ENCODE data around the gene C2orf42. TPM values are rescaled to one million over a fixed set of nuclear protein-coding genes. Genes with fewer than 3 reads are reported as not detected.

C2orf42 gene
- total and polyA plus RNA-seq, 2 of the 4 experiments (the other 2 are of a cell fraction): 7.5 to 31.5 TPM

GRCh38 chr2:70188460-70188859, 2.4 kb downstream of the C2orf42 start:
- H4K8ac ChIP-seq (ENCODE audit: low read depth in 2 of 2, low read length in 2 of 2): no peak overlapping the region
- no peak overlapping the region; the same call in 1 of the 2 replicates for H3K9ac ChIP-seq (ENCODE audit: low read depth, low read length)
- no peaks in the 10 kb centered on the region for H3K27me3 ChIP-seq (ENCODE audit: control insufficient read depth, insufficient read depth, low read length)
- DNase-seq (no peak), ATAC-seq (ENCODE audit: low read depth) (no peak)
- no peak overlapping the region for H4K91ac ChIP-seq (ENCODE audit: insufficient read depth, low read depth, low read length)
- no peak overlapping the region for H2BK120ac ChIP-seq (ENCODE audit: low read depth, low read length)
- no CpG with 5 or more reads among the region's 5 CpGs for WGBS, 2 experiments (ENCODE audit: extremely low coverage in 2 of 2, insufficient read length in 1 of 2)
- no TSS peak for BruUV-seq (replicated peaks)
- no peak overlapping the region for H3K27ac ChIP-seq (ENCODE audit: insufficient read depth, low read length)
- H2BK20ac ChIP-seq (ENCODE audit: low read depth, low read length): no peak overlapping the region
- H4K20me1 ChIP-seq (ENCODE audit: insufficient read depth, low read length): no peaks in the 10 kb centered on the region
- in situ Hi-C loops (cut with MboI; ENCODE audit: low sequenced_read_pairs) (no loop called here), intact Hi-C loops (cut with micrococcal nuclease) (no loop called here), dilution Hi-C loops (cut with HindIII; ENCODE audit: low sequenced_read_pairs, unreplicated experiment) (no loop called here)
- H3K18ac ChIP-seq (ENCODE audit: low read depth, low read length): no peak overlapping the region
- no peak overlapping the region for H3K56ac ChIP-seq (ENCODE audit: extremely low read depth, insufficient read depth, low read length)
- no peak overlapping the region for H3K14ac ChIP-seq (replicated peaks; ENCODE audit: low read depth, low read length)
- ChIA-PET POLR2A (ENCODE audit: unreplicated experiment) (no interaction called here), CTCF (interaction anchor here (0.9 kb wide), 1 partner anchor 277 kb away, joined by 3 read pairs; no protein-coding TSS in a partner anchor)
- H3K79me1 ChIP-seq (ENCODE audit: low read depth in 1 of 2, low read length in 2 of 2): peaks cover 3 to 10% of the 10 kb centered on the region in 2 experiments; a peak in 3 of 4 replicates
- no peak overlapping the region for H2AK5ac ChIP-seq (ENCODE audit: low read depth, low read length)
- H3K4me2 ChIP-seq (ENCODE audit: low read depth, low read length): no peak overlapping the region
- no peak overlapping the region for H3K4me3 ChIP-seq (ENCODE audit: insufficient read depth, low read depth, low read length)
- TF ChIP-seq POLR2A (IDR thresholded peaks at IDR 0.05; ENCODE audit: low read depth, low read length) (no peak), CEBPB (IDR thresholded peaks at IDR 0.05; ENCODE audit: low read depth, low read length) (no peak), RCOR1 (IDR thresholded peaks at IDR 0.05; ENCODE audit: insufficient replicate concordance, low read length) (no peak), CTCF (conservative IDR thresholded peaks at IDR 0.05; ENCODE audit: low read depth, low read length) (no peak), ELK1 (IDR thresholded peaks at IDR 0.05; ENCODE audit: borderline replicate concordance, low read depth, low read length) (no peak), MXI1 (IDR thresholded peaks at IDR 0.05; ENCODE audit: borderline replicate concordance, low read depth, low read length) (no peak), MAFK (IDR thresholded peaks at IDR 0.05; ENCODE audit: low read depth, low read length) (no peak), NFE2L2 (IDR thresholded peaks at IDR 0.05; ENCODE audit: low read depth, low read length) (no peak), CHD1 (IDR thresholded peaks at IDR 0.05; ENCODE audit: low read depth, low read length) (no peak), RFX5 (IDR thresholded peaks at IDR 0.05; ENCODE audit: low read depth, low read length) (no peak), MAZ (IDR thresholded peaks at IDR 0.05; ENCODE audit: borderline replicate concordance, low read depth, low read length) (no peak), FOS (IDR thresholded peaks at IDR 0.05; ENCODE audit: low read depth, low read length) (no peak)
- H3K36me3 ChIP-seq (ENCODE audit: control insufficient read depth, insufficient read depth, low read length): no peaks in the 10 kb centered on the region
- no peak overlapping the region for H4K5ac ChIP-seq (ENCODE audit: low read depth, low read length)
- no peaks in the 10 kb centered on the region for H3K9me3 ChIP-seq (ENCODE audit: control insufficient read depth, insufficient read depth, low read length)
- H3K23ac ChIP-seq (ENCODE audit: low read depth, low read length): no peak overlapping the region
- no peak overlapping the region for H3K4ac ChIP-seq (ENCODE audit: low read depth, low read length)
- no peaks in the 10 kb centered on the region for H3K9me1 ChIP-seq (ENCODE audit: insufficient read depth, low read length)
- H2BK15ac ChIP-seq (ENCODE audit: low read depth, low read length): no peak overlapping the region
- H2BK5ac ChIP-seq (ENCODE audit: low read depth, low read length, poor library complexity, severe bottlenecking): no peak overlapping the region
- no peaks in the 10 kb centered on the region for H3K4me1 ChIP-seq (ENCODE audit: control insufficient read depth, insufficient read depth, low read length)
- H2AFZ ChIP-seq (replicated peaks; ENCODE audit: low read length, poor library complexity): no peak overlapping the region
- no peak overlapping the region for H2AK9ac ChIP-seq (replicated peaks; ENCODE audit: low read depth, low read length, poor library complexity)
